GM23338 (cell line): ENCODE measurements around the gene ABHD12. TPM values are rescaled to one million over a fixed set of nuclear protein-coding genes. Genes with fewer than 3 reads are reported as not detected.

Experiments used
- CREB1 ChIP-seq: fragments of 250-450 bp; sonication (Bioruptor Pico); IDR thresholded peaks from 2 replicates; pipeline ENCODE4 v1.5.0; 2020; ENCODE audit warnings: low read depth, mild to moderate bottlenecking, moderate library complexity
- EZH2phosphoT487 ChIP-seq: fragments of 200-600 bp; sonication (generic); IDR thresholded peaks from one replicate; pipeline ENCODE4 v1.8.1; 2018; ENCODE audit warnings: antibody characterized with exemption; ENCODE audit not compliant: unreplicated experiment
- JUNB ChIP-seq: IDR thresholded peaks from one replicate; pipeline ENCODE4 v1.6.1; 2016; ENCODE audit warnings: antibody characterized with exemption; ENCODE audit not compliant: unreplicated experiment
- NANOG ChIP-seq: IDR thresholded peaks from 2 replicates; pipeline ENCODE4 v1.6.1; 2016; ENCODE audit warnings: antibody characterized with exemption, borderline replicate concordance
- POLR2AphosphoS5 ChIP-seq: IDR thresholded peaks from 2 replicates; pipeline ENCODE4 v1.6.1; 2016; ENCODE audit warnings: antibody characterized with exemption, low read depth
- STAT1 ChIP-seq: IDR thresholded peaks from one replicate; pipeline ENCODE4 v1.6.1; 2016; ENCODE audit warnings: antibody characterized with exemption; ENCODE audit not compliant: unreplicated experiment
- ZNF331 ChIP-seq: fragments of 250-450 bp; sonication (Bioruptor Pico); IDR thresholded peaks from 2 replicates; pipeline ENCODE4 v1.5.0; 2020; ENCODE audit warnings: low read depth, mild to moderate bottlenecking, moderate library complexity
- polyA plus RNA-seq: library from polyadenylated mRNA; unstranded; fragments of >200 nt; fragmentation: Nextera tagmentation; extraction: Ambion mirVana; gene quantifications from 2 replicates; pipeline ENCODE4 v1.2.1, GENCODE V29; 2016
- total RNA-seq: library from RNA; depleted of rRNA; stranded (reverse); fragments of >200 nt; shearing (Covaris generic); gene quantifications from 2 replicates; pipeline ENCODE4 v1.2.3, GENCODE V29; 2014
- TF ChIP-seq, protein P1 (sequence below): fragments of 250-450 bp; sonication (Bioruptor Pico); IDR thresholded peaks from 2 replicates; pipeline ENCODE4 v1.5.0; 2020; ENCODE audit warnings: mild to moderate bottlenecking, moderate library complexity
- TF ChIP-seq, protein P2 (sequence below): IDR thresholded peaks from 2 replicates; pipeline ENCODE4 v1.6.1; 2016; ENCODE audit warnings: antibody characterized with exemption

Gene ABHD12
- total and polyA plus RNA-seq, 2 experiments from 2014 or later = 40.2 to 57.8 TPM

DNA sequence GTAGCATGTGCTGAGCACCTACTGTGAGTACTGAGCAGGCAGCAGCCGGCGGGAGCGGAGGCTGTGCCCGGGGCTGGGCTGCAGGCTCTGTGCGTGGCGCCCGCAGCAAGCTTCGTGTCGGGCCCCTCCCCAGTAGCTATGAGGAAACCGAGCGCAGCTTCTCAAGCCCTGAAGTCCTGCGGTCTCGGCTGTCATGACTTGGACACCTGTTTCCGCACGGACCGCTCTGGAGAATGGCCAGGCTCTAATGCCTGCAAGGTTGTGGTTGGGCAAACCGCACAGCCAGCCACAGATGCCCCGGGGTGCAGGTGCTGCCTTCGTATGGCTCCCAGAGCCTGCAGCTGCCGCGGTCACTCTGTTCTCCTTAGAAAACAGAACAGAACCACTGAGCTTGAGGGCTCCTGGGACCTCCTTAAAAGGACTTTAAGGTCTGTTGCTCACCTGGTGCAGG, 109.1 kb downstream of the ABHD12 start (continued):
- TF ChIP-seq, protein P1, sequence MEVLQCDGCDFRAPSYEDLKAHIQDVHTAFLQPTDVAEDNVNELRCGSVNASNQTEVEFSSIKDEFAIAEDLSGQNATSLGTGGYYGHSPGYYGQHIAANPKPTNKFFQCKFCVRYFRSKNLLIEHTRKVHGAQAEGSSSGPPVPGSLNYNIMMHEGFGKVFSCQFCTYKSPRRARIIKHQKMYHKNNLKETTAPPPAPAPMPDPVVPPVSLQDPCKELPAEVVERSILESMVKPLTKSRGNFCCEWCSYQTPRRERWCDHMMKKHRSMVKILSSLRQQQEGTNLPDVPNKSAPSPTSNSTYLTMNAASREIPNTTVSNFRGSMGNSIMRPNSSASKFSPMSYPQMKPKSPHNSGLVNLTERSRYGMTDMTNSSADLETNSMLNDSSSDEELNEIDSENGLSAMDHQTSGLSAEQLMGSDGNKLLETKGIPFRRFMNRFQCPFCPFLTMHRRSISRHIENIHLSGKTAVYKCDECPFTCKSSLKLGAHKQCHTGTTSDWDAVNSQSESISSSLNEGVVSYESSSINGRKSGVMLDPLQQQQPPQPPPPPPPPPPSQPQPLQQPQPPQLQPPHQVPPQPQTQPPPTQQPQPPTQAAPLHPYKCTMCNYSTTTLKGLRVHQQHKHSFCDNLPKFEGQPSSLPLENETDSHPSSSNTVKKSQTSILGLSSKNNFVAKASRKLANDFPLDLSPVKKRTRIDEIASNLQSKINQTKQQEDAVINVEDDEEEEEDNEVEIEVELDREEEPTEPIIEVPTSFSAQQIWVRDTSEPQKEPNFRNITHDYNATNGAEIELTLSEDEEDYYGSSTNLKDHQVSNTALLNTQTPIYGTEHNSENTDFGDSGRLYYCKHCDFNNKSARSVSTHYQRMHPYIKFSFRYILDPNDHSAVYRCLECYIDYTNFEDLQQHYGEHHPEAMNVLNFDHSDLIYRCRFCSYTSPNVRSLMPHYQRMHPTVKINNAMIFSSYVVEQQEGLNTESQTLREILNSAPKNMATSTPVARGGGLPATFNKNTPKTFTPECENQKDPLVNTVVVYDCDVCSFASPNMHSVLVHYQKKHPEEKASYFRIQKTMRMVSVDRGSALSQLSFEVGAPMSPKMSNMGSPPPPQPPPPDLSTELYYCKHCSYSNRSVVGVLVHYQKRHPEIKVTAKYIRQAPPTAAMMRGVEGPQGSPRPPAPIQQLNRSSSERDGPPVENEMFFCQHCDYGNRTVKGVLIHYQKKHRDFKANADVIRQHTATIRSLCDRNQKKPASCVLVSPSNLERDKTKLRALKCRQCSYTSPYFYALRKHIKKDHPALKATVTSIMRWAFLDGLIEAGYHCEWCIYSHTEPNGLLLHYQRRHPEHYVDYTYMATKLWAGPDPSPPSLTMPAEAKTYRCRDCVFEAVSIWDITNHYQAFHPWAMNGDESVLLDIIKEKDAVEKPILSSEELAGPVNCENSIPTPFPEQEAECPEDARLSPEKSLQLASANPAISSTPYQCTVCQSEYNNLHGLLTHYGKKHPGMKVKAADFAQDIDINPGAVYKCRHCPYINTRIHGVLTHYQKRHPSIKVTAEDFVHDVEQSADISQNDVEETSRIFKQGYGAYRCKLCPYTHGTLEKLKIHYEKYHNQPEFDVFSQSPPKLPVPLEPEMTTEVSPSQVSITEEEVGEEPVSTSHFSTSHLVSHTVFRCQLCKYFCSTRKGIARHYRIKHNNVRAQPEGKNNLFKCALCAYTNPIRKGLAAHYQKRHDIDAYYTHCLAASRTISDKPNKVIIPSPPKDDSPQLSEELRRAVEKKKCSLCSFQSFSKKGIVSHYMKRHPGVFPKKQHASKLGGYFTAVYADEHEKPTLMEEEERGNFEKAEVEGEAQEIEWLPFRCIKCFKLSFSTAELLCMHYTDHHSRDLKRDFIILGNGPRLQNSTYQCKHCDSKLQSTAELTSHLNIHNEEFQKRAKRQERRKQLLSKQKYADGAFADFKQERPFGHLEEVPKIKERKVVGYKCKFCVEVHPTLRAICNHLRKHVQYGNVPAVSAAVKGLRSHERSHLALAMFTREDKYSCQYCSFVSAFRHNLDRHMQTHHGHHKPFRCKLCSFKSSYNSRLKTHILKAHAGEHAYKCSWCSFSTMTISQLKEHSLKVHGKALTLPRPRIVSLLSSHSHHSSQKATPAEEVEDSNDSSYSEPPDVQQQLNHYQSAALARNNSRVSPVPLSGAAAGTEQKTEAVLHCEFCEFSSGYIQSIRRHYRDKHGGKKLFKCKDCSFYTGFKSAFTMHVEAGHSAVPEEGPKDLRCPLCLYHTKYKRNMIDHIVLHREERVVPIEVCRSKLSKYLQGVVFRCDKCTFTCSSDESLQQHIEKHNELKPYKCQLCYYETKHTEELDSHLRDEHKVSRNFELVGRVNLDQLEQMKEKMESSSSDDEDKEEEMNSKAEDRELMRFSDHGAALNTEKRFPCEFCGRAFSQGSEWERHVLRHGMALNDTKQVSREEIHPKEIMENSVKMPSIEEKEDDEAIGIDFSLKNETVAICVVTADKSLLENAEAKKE = no peak
- no peak for TF ChIP-seq JUNB
- TF ChIP-seq, protein P2, sequence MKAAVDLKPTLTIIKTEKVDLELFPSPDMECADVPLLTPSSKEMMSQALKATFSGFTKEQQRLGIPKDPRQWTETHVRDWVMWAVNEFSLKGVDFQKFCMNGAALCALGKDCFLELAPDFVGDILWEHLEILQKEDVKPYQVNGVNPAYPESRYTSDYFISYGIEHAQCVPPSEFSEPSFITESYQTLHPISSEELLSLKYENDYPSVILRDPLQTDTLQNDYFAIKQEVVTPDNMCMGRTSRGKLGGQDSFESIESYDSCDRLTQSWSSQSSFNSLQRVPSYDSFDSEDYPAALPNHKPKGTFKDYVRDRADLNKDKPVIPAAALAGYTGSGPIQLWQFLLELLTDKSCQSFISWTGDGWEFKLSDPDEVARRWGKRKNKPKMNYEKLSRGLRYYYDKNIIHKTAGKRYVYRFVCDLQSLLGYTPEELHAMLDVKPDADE = no peak
- TF ChIP-seq EZH2phosphoT487 = no peak
- no peak for TF ChIP-seq ZNF331 (CRISPR knock-in tag)
- TF ChIP-seq CREB1 = no peak
- no peak for TF ChIP-seq STAT1
- TF ChIP-seq NANOG = no peak
- TF ChIP-seq POLR2AphosphoS5 = no peak
